Activated naive CD4-positive, alpha-beta T cell (primary cell): ENCODE results near the gene OCA2.
"Not testable (repeated sequence)": the region's sequence is repeated elsewhere in the genome, so short reads cannot be mapped to it uniquely, and the experiment has no call there.

Experiments
- DNase-seq, 4 experiments: peaks; one replicate each; lab custom pipeline; 2025; lab: John Stamatoyannopoulos, UW

The OCA2 gene

GRCh38 chr15:27770769-27771554 is 328.2 kb downstream of the OCA2 start:
- DNase-seq: no peak

DNA sequence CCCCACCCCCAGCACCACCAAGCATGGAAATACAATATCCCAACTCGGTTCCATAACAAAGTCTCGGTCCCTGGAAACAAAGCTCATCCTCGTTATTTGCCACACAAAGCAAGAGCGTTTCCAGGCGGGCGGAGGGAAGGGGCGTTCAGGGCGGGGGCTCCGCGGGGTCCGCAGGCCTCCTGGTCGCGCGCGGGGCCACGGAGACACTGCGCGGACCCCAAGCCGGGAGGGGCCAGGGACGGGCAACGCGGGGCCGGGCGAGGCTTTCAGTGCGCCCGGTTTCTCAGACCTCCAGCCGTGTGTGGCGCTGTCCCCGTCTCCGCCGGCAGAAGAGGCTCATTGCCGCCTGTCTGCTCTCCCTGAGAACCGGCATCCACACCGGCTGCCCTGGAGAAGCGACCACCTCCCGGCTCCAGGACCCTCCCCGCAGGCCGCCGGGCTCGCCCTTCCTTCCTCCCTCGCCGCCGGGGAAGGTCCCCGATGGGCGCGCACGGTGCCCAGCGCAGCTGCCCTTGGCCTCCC is 329.0 kb downstream of the OCA2 start:
- DNase-seq: no peak

GRCh38 chr15:27769652-27770051 is 329.5 kb downstream of the OCA2 start:
- DNase-seq: no peak

- DNase-seq: no peak
Observed at GRCh38 chr15:27768732-27769475, 330.2 kb downstream of the OCA2 start.

DNA sequence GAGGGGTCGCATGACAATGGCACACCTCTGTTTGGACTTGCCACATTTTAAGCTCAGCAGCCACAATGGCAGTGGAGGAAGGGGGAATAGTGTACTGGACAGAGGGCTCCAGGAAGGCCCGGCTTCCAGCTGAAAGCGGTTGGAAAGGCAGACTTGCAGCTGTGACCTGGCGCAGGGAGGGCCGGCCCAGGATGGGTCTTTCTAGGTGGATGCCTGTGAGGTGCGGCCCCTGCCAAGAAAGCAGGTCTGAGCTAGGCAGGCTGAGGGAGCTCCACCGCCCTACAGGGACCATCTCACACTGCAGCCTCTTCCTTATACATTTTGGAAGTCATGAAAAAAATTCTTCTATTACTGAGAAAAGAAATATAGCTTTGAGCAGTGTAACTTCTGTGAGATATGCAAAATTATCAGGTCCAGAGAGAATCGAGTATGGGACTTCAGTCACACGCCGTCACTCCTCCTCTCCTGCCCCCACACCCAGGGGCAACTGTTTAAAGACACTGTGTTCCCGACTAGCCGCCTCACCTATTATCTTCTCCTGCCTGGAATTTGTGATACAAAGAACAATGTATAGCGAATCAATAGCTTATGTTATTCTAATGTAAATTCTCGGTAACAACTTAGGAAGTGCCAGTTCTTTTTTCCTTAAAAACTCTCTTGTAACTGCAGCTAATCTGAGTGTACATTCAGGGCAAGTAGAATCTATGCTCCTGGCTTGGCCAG is 331.0 kb downstream of the OCA2 start:
- DNase-seq: no peak

- DNase-seq: not testable (repeated sequence)
Observed at GRCh38 chr15:27767430-27767829, 331.7 kb downstream of the OCA2 start.

- no peak for DNase-seq
Observed at GRCh38 chr15:27764339-27764738, 334.8 kb downstream of the OCA2 start.

GRCh38 chr15:27763514-27763913 is 335.6 kb downstream of the OCA2 start:
- DNase-seq: no peak

DNA sequence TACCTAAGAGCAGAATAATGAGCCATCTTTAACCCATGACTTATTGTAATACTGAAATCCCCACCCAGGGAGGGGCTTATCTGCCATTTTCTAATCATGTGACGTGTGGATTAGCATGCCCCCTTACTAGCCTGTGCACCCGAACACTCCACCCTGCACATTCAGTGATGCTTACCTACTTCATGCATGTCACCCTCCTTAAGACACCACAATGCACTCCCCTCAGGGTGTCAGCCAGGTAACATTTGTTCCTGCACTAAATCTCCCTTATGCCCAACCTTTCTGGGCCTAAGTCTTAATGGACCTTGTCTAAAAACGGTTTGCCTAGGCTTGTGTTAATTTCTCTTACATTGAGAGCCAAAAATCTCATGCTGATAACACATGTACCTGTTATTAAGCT is 336.6 kb downstream of the OCA2 start:
- no peak for DNase-seq

- no peak for DNase-seq
Observed at GRCh38 chr15:27757052-27757451, 342.1 kb downstream of the OCA2 start.

GRCh38 chr15:27752691-27753090 is 346.4 kb downstream of the OCA2 start:
- no peak for DNase-seq

- no peak for DNase-seq
Observed at GRCh38 chr15:27747997-27748396, 351.1 kb downstream of the OCA2 start.

- DNase-seq: no peak
Observed at GRCh38 chr15:27746401-27746955, 352.6 kb downstream of the OCA2 start.

GRCh38 chr15:27744641-27745040 is 354.5 kb downstream of the OCA2 start:
- DNase-seq: no peak

GRCh38 chr15:27743638-27744037 is 355.5 kb downstream of the OCA2 start:
- DNase-seq: no peak

GRCh38 chr15:27742751-27743477 is 356.2 kb downstream of the OCA2 start:
- no peak for DNase-seq

DNA sequence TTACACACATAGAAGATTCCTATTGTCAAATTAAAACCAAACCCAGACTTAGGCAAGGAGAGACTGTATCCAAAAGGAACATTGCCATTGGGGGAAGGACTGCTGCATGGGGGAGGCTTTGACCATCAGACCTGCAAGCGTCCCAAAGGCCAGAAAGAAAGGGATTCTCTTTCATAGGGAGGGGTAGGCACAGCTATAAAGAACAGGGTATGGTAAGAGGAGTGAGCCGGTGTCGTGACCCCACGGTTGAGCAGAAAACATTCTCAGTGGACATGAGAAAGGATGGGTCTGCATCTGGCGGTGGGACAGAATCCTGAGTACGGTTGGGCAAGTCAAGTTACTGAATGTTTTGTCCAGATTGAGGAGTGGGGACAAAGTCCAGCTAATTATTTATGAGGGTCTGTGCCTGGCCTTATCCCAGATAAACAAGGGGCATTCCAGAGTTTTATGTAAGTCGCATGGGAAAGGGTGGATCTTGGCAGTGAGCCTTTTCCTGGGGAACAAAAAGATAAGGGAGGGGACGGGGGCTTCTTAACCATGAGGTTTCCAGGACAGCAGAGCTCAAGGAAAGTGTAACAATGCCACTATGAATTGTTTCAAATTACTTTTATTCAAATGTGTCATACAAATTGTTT is 357.8 kb downstream of the OCA2 start:
- DNase-seq: no peak

DNA sequence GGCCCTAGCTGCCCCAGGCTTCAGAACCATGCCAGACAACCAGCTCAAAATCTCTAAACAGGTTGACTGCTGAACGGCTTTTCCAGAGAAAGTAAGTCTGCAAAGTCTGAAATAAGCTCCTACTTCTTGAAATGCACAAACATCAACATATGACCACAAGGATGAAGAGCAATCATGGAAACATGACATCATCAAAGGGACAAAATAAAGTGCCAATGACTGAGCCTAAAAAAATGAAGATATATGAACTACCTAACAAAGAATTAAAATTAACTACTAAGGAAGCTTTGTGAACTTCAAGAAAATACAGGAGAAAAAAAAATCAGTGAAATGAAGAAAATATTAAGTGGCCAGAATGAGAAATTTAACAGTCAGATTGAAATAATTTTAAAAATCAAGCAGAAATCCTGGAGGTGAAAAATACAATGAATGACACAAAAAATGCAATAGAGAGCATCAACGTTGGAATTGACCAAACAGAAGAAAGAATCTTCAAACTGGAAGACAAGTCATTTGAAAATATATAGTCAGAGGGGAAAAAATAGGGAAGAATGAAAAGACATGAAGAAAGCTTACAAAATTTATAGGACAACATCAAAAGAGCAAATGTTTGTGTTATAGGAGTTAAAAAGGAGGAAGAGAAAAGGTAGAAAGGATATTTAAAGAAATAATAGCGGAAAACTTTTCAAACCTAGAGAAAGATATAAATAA is 364.2 kb downstream of the OCA2 start:
- DNase-seq: no peak

DNA sequence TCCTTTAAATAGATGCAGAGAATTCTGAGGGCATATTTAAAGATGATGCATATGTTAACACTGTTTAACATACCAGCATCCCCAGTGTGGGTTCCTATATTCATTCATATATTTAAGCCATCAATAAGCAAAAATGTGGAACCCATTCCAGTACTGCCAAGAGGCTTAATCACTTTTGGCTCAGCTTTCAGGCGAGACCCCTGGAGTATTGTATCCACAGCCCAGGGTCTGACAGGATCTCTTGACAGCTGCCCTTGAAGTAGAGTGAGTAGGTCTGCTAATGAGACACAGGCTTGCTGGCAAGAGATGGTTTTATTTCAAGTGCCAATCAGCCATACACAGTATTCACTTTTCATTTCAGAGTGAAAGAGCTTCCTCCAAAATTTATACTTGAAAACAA is 367.3 kb downstream of the OCA2 start:
- no peak for DNase-seq

DNA sequence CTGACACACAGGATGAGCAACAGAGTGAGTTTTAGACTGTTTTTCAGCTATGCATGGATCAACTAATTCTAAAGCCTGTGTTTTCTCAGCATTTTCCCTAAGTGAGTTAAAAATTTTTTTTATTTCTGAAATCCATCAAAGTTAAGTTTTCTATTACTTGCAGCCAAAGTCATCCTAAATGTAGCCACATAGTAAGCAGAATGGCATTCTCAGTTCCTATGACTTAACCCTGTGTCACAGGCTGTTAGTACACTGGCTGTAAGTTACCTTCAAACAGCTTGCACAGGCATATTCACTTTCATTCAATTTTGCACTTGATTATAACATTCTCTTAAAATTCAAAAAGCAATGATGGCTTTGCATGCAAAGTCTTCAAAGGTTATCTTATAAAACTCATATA is 368.2 kb downstream of the OCA2 start:
- DNase-seq: no peak
